SK-N-SH treated with all-trans-retinoic acid at 6 μM for 48 hours (cell line): Measurements from ENCODE around the gene GTPBP3.

ENCODE experiments used
- ATAC-seq: fragments of 200-7000 bp; cut with Tn5 transposase; 3 replicates; pipeline ENCODE4 v1.9.1; 2020; ENCODE audit warnings: mild to moderate bottlenecking, moderate library complexity
- ARNTL ChIP-seq: fragments of 450-650 bp; formaldehyde crosslinking; IDR thresholded peaks from 2 replicates; pipeline ENCODE4 v1.5.0; 2020; ENCODE audit warnings: low read depth, mild to moderate bottlenecking, moderate library complexity, borderline replicate concordance
- BACH2 ChIP-seq: fragments of 250-450 bp; sonication (Bioruptor Pico); IDR thresholded peaks from 2 replicates; pipeline ENCODE4 v1.9.0; 2021; ENCODE audit warnings: mild to moderate bottlenecking, borderline replicate concordance
- CSDC2 ChIP-seq: fragments of 250-450 bp; sonication (Bioruptor Pico); IDR thresholded peaks from 2 replicates; pipeline ENCODE4 v1.5.0; 2020; ENCODE audit warnings: mild to moderate bottlenecking, moderate library complexity
- CSRNP3 ChIP-seq: fragments of 250-450 bp; sonication (Bioruptor Pico); IDR thresholded peaks from 2 replicates; pipeline ENCODE4 v1.5.1; 2021; ENCODE audit warnings: mild to moderate bottlenecking, moderate library complexity
- GLIS3 ChIP-seq: fragments of 250-450 bp; sonication (Bioruptor Pico); IDR thresholded peaks from 2 replicates; pipeline ENCODE4 v1.5.0; 2020; ENCODE audit warnings: mild to moderate bottlenecking, moderate library complexity
- ISL1 ChIP-seq: fragments of 250-450 bp; sonication (Bioruptor Pico); IDR thresholded peaks from 2 replicates; pipeline ENCODE4 v2.1.2; 2022; ENCODE audit warnings: mild to moderate bottlenecking, moderate library complexity
- PATZ1 ChIP-seq: fragments of 250-450 bp; sonication (Bioruptor Pico); IDR thresholded peaks from 2 replicates; pipeline ENCODE4 v1.8.0; 2020; ENCODE audit warnings: mild to moderate bottlenecking, moderate library complexity, borderline replicate concordance
- POU6F1 ChIP-seq: fragments of 250-450 bp; sonication (Bioruptor Pico); IDR thresholded peaks from 2 replicates; pipeline ENCODE4 v1.8.0; 2021; ENCODE audit warnings: low read depth, mild to moderate bottlenecking, moderate library complexity, borderline replicate concordance
- RARB ChIP-seq: fragments of 250-450 bp; sonication (Bioruptor Pico); IDR thresholded peaks from 2 replicates; pipeline ENCODE4 v1.8.0; 2021; ENCODE audit warnings: mild to moderate bottlenecking, moderate library complexity
- SNAI2 ChIP-seq: fragments of 250-450 bp; sonication (Bioruptor Pico); IDR thresholded peaks from 2 replicates; pipeline ENCODE4 v1.5.0; 2020; ENCODE audit warnings: mild to moderate bottlenecking, moderate library complexity
- TCF4 ChIP-seq: fragments of 250-450 bp; sonication (Bioruptor Pico); IDR thresholded peaks from 2 replicates; pipeline ENCODE4 v1.8.0; 2021; ENCODE audit warnings: mild to moderate bottlenecking, moderate library complexity, borderline replicate concordance
- TOX ChIP-seq: fragments of 250-450 bp; sonication (Bioruptor Pico); IDR thresholded peaks from 2 replicates; pipeline ENCODE4 v1.8.0; 2021; ENCODE audit warnings: mild to moderate bottlenecking, moderate library complexity, borderline replicate concordance
- TSHZ2 ChIP-seq: fragments of 250-450 bp; sonication (Bioruptor Pico); IDR thresholded peaks from 2 replicates; pipeline ENCODE4 v1.5.0; 2020; ENCODE audit warnings: mild to moderate bottlenecking, moderate library complexity
- ZC3H10 ChIP-seq: fragments of 250-450 bp; sonication (Bioruptor Pico); IDR thresholded peaks from 2 replicates; pipeline ENCODE4 v1.5.1; 2021; ENCODE audit warnings: mild to moderate bottlenecking, moderate library complexity
- ZNF565 ChIP-seq: fragments of 450-650 bp; formaldehyde crosslinking; conservative IDR thresholded peaks from 2 replicates; pipeline ENCODE4 v1.5.0; 2020; ENCODE audit warnings: low read depth, mild to moderate bottlenecking, moderate library complexity
- ZNF8 ChIP-seq: fragments of 450-650 bp; formaldehyde crosslinking; IDR thresholded peaks from 2 replicates; pipeline ENCODE4 v1.5.0; 2020; ENCODE audit warnings: mild to moderate bottlenecking, moderate library complexity

GTPBP3 gene

GRCh38 chr19:17318966-17319365, 18.4 kb upstream of the GTPBP3 start:
- no peak for TF ChIP-seq GLIS3 (CRISPR knock-in tag)
- TF ChIP-seq PATZ1 (CRISPR knock-in tag), result no peak
- TF ChIP-seq ZC3H10 (CRISPR knock-in tag), result no peak
- TF ChIP-seq ZNF565, result no peak
- no peak for TF ChIP-seq TSHZ2
- no peak for TF ChIP-seq SNAI2
- no peak for TF ChIP-seq TCF4 (CRISPR knock-in tag)
- no peak for TF ChIP-seq ARNTL (CRISPR knock-in tag)
- no peak for TF ChIP-seq RARB (CRISPR knock-in tag)
- no peak for TF ChIP-seq CSRNP3 (CRISPR knock-in tag)
- ATAC-seq, result no peak

GRCh38 chr19:17319473-17320238, 17.7 kb upstream of the GTPBP3 start:
- no peak for ATAC-seq

More at GRCh38 chr19:17319473-17320238, 17.7 kb upstream of the GTPBP3 start:
- TF ChIP-seq POU6F1 (no peak), ZC3H10 (CRISPR knock-in tag) (no peak), TOX (CRISPR knock-in tag) (no peak), ZNF8 (CRISPR knock-in tag) (no peak), ARNTL (CRISPR knock-in tag) (no peak), ZNF565 (no peak), CSDC2 (CRISPR knock-in tag) (no peak), GLIS3 (CRISPR knock-in tag) (no peak), ISL1 (no peak), BACH2 (CRISPR knock-in tag) (no peak), PATZ1 (CRISPR knock-in tag) (no peak), CSRNP3 (CRISPR knock-in tag) (no peak)
